Kidney epithelial cell (primary cell): ENCODE measurements around the gene RAD51B. TPM values are rescaled to one million over a fixed set of nuclear protein-coding genes. Genes with fewer than 3 reads are reported as not detected.

Experiments
- DNase-seq: peaks from one replicate; pipeline ENCODE4 v3.0.0-alpha.2; 2010; ENCODE audit warnings: low read depth
- H3K27me3 ChIP-seq: 2 replicates; pipeline ENCODE4 v1.6.0; 2011; ENCODE audit warnings: low read length; ENCODE audit not compliant: control insufficient read depth, insufficient read depth
- H3K36me3 ChIP-seq: 2 replicates; pipeline ENCODE4 v1.5.1; 2011; ENCODE audit warnings: low read length; ENCODE audit not compliant: control insufficient read depth, insufficient read depth
- H3K4me3 ChIP-seq: 2 replicates; pipeline ENCODE4 v1.5.1; 2011; ENCODE audit warnings: low read depth, mild to moderate bottlenecking, control low read depth, low read length
- CTCF ChIP-seq: IDR thresholded peaks from 2 replicates; pipeline ENCODE4 v1.5.1; 2011; ENCODE audit warnings: mild to moderate bottlenecking, moderate library complexity, low read length, control low read depth, inconsistent platforms; ENCODE audit not compliant: insufficient read depth, poor library complexity, severe bottlenecking
- total RNA-seq: library from RNA; depleted of rRNA; stranded (reverse); fragments of >200 nt; gene quantifications from 2 replicates; pipeline ENCODE4 v1.2.3, GENCODE V29; 2015

The RAD51B gene
- total RNA-seq, 1 donor from 2014 or later: 9.5 TPM

GRCh38 chr14:68238551-68238950, 419.0 kb downstream of the RAD51B start:
- no peak for TF ChIP-seq CTCF
- Histone ChIP-seq H3K4me3 (no peak overlapping the region), H3K27me3 (no peaks in the 10 kb centered on the region), H3K36me3 (no peaks in the 10 kb centered on the region)
- DNase-seq: no peak

GRCh38 chr14:68238976-68239375, 419.4 kb downstream of the RAD51B start:
- H3K4me3 ChIP-seq: no peak overlapping the region

GRCh38 chr14:68239988-68240771, 420.6 kb downstream of the RAD51B start:
- H3K36me3 ChIP-seq: no peaks in the 10 kb centered on the region
- no peaks in the 10 kb centered on the region for H3K27me3 ChIP-seq
- DNase-seq: no peak
- TF ChIP-seq CTCF: no peak
- no peak overlapping the region for H3K4me3 ChIP-seq

More at GRCh38 chr14:68238976-68239375, 419.4 kb downstream of the RAD51B start:
- no peak for DNase-seq
- TF ChIP-seq CTCF: no peak
- Histone ChIP-seq H3K36me3 (no peaks in the 10 kb centered on the region), H3K27me3 (no peaks in the 10 kb centered on the region)

GRCh38 chr14:68241862-68242487, 422.4 kb downstream of the RAD51B start:
- TF ChIP-seq CTCF: no peak
- H3K27me3 ChIP-seq: no peaks in the 10 kb centered on the region

GRCh38 chr14:68243450-68244010, 424.0 kb downstream of the RAD51B start:
- DNase-seq: no peak
- H3K36me3 ChIP-seq: no peaks in the 10 kb centered on the region
- no peak for TF ChIP-seq CTCF
- no peaks in the 10 kb centered on the region for H3K27me3 ChIP-seq
- H3K4me3 ChIP-seq: no peak overlapping the region

More at GRCh38 chr14:68241862-68242487, 422.4 kb downstream of the RAD51B start:
- H3K4me3 ChIP-seq: no peak overlapping the region
- no peak for DNase-seq
- no peaks in the 10 kb centered on the region for H3K36me3 ChIP-seq
